RWPE2 (cell line): ENCODE measurements around the gene RABGAP1L.

Experiments
- ATAC-seq: fragments of 200-7000 bp; cut with Tn5 transposase; 3 replicates; pipeline ENCODE4 v1.9.1; 2021; ENCODE audit warnings: low read depth
- DNase-seq: peaks from one replicate; pipeline ENCODE4 v3.0.0-alpha.2; 2020; ENCODE audit warnings: low spot score
- H3K27ac ChIP-seq: fragments of 450-650 bp; 2 replicates; pipeline ENCODE4 v1.5.1; 2017; ENCODE audit warnings: mild to moderate bottlenecking; ENCODE audit not compliant: poor library complexity, severe bottlenecking
- H3K27me3 ChIP-seq: fragments of 250-450 bp; sonication (Bioruptor Pico); 2 replicates; pipeline ENCODE4 v1.5.1; 2021; ENCODE audit warnings: mild to moderate bottlenecking, moderate library complexity; ENCODE audit not compliant: insufficient read depth, poor library complexity, severe bottlenecking
- H3K36me3 ChIP-seq: fragments of 250-450 bp; sonication (Bioruptor Pico); 2 replicates; pipeline ENCODE4 v1.5.1; 2020; ENCODE audit warnings: low read depth, mild to moderate bottlenecking, moderate library complexity
- H3K4me1 ChIP-seq: fragments of 250-450 bp; sonication (Bioruptor Pico); 2 replicates; pipeline ENCODE4 v1.5.1; 2021; ENCODE audit warnings: mild to moderate bottlenecking, moderate library complexity; ENCODE audit not compliant: insufficient read depth, poor library complexity, severe bottlenecking
- H3K4me3 ChIP-seq: fragments of 250-450 bp; sonication (Bioruptor Pico); 2 replicates; pipeline ENCODE4 v1.5.1; 2021; ENCODE audit warnings: mild to moderate bottlenecking, moderate library complexity; ENCODE audit not compliant: severe bottlenecking
- H3K9me3 ChIP-seq: fragments of 250-450 bp; sonication (Bioruptor Pico); 2 replicates; pipeline ENCODE4 v1.5.1; 2021; ENCODE audit warnings: mild to moderate bottlenecking, moderate library complexity; ENCODE audit not compliant: severe bottlenecking
- CTCF ChIP-seq: fragments of 450-650 bp; IDR thresholded peaks from one replicate; pipeline ENCODE4 v1.5.1; 2017; ENCODE audit warnings: mild to moderate bottlenecking, moderate library complexity; ENCODE audit not compliant: poor library complexity, severe bottlenecking

Gene RABGAP1L

GRCh38 chr1:174190691-174191199, 31.4 kb downstream of the RABGAP1L start:
- DNase-seq (no peak), ATAC-seq (no peak)
- Histone ChIP-seq H3K4me1 (peaks cover 2% of the 10 kb centered on the region), H3K27ac (peak overlapping the region; percentile 21), H3K27me3 (no peaks in the 10 kb centered on the region), H3K9me3 (peaks cover 5% of the 10 kb centered on the region), H3K4me3 (no peak overlapping the region), H3K36me3 (no peaks in the 10 kb centered on the region)
- TF ChIP-seq CTCF = no peak

DNA sequence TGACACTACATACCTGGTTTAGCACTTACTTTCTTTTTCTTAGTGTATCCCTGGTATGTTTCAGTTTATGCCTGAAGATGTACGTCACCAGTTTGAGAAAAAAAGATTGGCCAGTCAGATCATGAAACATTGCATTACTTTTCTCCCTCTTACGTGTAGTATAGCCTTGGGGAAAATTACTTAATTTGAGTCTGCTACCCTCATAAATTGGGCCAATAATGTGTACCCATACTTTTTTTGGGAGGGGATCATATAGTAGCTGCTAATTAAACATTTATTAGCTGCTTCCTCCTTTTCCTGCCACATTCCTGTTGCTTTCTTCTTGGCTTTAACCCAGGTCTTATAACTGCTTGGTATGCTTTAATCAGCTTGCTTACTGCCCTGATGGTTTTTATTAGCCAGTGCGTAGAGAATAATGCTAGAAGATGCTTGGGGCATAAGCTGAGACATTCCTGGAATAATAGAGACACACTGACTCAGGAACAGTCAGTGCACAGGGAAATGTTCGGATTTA, 32.1 kb downstream of the RABGAP1L start:
- no peak for DNase-seq
- Histone ChIP-seq H3K36me3 (no peaks in the 10 kb centered on the region), H3K4me3 (no peak overlapping the region), H3K27me3 (no peaks in the 10 kb centered on the region), H3K4me1 (peaks cover 2% of the 10 kb centered on the region), H3K27ac (peak overlapping the region; percentile 21), H3K9me3 (peaks cover 5% of the 10 kb centered on the region)
- peak; percentile 65; the same call in 2 of the 3 replicates for ATAC-seq
- no peak for TF ChIP-seq CTCF

DNA sequence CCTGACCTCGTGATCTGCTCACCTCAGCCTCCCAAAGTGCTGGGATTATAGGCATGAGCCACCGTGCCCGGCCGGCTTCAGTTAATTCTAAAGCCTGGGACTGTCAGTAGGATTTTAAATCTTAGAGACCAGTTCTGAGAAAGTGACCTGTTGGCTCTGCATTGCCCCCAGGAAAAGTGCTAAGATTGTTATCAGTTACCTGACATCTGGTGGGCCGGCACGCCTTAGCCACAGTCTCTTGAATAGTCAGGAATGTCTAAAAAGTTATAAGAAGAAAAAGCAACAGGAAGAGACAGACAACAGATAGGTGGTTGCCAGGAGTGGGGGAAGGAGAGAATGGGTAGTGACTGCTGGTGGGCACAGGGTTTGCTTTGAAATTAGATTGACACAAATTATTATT, 35.1 kb downstream of the RABGAP1L start:
- H3K36me3 ChIP-seq = no peaks in the 10 kb centered on the region
- no peak overlapping the region for H3K27ac ChIP-seq
- no peak for DNase-seq
- peaks cover 2% of the 10 kb centered on the region for H3K4me1 ChIP-seq
- no peak overlapping the region for H3K4me3 ChIP-seq
- ATAC-seq = no peak
- H3K9me3 ChIP-seq = no peaks in the 10 kb centered on the region
- H3K27me3 ChIP-seq = no peaks in the 10 kb centered on the region
- no peak for TF ChIP-seq CTCF

DNA sequence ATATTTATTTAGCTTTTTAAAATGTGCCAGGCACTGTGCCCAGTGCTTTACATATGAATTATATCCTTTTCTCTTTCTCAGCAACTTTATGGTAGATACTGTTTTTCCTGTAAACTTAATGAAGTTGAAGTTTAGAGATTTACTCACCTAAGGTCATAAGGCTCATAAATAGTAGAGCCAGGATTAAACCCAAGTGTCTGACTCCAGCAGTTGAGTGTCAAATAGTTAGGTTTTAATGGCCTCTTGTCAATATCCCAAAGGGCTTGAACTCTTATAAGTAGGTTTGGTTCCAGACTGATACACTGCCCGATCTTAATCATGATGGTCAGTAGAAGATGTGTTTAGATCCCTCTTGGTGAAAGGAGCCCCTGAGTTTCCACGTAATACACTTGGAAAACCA, 37.8 kb downstream of the RABGAP1L start:
- DNase-seq (no peak), ATAC-seq (no peak)
- Histone ChIP-seq H3K9me3 (no peaks in the 10 kb centered on the region), H3K4me1 (no peaks in the 10 kb centered on the region), H3K27me3 (no peaks in the 10 kb centered on the region), H3K27ac (no peak overlapping the region), H3K36me3 (peaks cover 3% of the 10 kb centered on the region; the same call in 1 of the 2 replicates), H3K4me3 (no peak overlapping the region)
- TF ChIP-seq CTCF = no peak

- no peak for ATAC-seq
- no peak overlapping the region for H3K27ac ChIP-seq
- H3K9me3 ChIP-seq = no peaks in the 10 kb centered on the region
- no peak for DNase-seq
- H3K4me1 ChIP-seq = no peaks in the 10 kb centered on the region
- H3K4me3 ChIP-seq = no peak overlapping the region
- no peaks in the 10 kb centered on the region for H3K27me3 ChIP-seq
- no peak for TF ChIP-seq CTCF
- H3K36me3 ChIP-seq = peaks cover 3% of the 10 kb centered on the region; the same call in 1 of the 2 replicates
These were observed 38.2 kb downstream of the RABGAP1L start for GRCh38 chr1:174197547-174197946.
